HG03135 (cell line): ENCODE measurements around the gene BTN2A1.
"Not testable (repeated sequence)": the region's sequence is repeated elsewhere in the genome, so short reads cannot be mapped to it uniquely, and the experiment has no call there.

Source experiments
- ATAC-seq: cut with Tn5 transposase; IDR thresholded peaks from one replicate; pipeline ENCODE4 v1.9.1; 2021; ENCODE audit warnings: mild to moderate bottlenecking, moderate library complexity; ENCODE audit not compliant: unreplicated experiment

Gene BTN2A1

DNA sequence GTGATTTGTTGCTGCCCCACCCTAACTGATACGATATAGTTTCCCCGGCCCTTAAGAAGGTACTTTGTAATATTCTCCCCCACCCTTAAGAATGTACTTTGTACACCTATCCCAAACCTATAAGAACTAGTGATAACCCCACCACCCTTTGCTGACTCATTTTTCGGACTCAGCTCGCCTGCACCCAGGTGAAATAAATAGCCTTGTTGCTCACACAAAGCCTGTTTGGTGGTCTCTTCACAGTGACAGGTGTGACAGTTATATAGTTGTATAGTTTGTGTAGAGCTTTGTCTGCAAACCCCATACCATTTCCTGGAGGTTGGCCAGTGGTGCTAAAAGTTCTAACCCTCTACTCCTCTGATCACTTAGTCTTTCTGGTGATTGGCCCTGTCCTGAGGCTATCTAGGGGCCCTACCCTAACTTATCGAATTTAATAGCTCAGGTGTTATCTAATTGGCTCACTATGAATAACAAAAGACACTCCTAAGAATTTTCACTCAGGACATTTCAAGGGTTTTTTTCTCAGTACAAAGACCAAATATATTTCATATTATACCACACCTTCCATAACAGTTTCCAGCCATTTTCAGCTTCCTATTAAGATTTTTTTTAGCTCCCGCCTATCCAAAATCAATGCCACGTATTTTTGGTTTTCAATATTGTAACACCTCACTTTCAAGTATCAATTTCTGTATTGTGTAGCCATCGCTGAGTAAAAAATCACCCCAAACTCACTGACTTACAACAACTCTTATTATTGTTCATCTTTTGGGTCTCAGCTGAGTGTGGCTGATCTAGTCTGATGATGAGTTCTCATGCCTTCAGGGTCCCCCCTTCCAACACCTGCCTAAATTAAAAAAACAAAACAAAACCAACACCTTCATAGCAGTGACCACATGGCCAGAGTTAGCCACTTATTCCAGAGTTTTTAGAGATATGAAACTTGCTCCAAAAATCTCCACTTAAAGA is 32.5 kb downstream of the BTN2A1 start:
- no peak for ATAC-seq

DNA sequence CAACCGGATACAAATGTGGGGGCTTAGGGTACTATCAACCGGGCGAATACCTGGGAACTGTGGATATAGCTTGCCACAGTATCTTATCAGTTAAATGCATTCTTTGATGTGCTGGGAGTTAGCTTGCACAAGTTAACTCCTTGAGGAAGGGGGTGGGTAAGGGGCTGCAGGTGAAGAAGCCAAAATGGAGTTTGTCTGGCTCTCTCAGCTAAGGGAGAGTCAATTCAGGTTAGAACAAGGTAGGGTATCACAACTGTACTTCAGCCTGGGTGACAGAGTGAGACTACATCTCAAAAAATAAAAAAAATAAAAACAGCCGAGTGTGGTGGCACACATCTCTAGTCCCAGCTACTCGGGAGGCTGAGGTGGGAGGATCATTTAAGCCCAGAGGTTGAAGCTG is 33.8 kb downstream of the BTN2A1 start:
- no peak for ATAC-seq

DNA sequence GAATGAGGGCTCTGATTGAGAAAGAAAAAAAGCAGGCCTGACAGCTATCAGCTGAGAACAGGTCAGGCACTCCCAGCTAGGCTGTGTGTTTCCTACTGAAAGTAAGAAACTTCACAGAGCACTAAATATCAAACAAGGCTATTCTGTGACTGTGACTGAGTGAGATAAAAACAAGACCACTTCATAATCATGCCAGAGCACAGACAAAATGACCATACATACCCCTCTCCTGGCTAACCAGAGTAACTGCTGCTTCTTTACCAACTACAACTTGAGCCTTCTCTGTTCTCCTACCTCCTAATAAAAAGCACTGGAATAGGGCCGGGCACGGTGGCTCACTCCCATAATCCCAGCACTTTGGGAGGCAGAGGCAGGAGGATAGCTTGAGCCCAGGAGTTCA is 35.5 kb downstream of the BTN2A1 start:
- ATAC-seq: no peak

DNA sequence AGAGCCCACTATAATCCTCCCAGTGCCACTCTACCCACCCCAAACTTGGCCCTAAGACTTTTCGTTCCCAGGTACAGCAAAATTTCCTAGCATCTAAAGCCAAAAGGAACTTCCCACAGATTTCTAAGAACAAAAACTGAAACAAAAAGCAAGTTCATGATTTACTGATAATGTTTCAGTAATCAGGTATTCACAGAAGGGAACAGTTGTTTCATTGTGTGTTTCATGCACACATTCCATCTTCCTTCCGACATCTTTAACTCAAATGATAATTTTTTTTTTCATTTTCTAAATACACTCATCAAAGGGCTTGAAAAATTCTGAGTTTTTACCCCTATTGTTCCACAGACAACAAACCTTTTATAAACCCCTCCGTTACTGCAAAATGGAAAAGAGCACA is 36.4 kb downstream of the BTN2A1 start:
- ATAC-seq: no peak

DNA sequence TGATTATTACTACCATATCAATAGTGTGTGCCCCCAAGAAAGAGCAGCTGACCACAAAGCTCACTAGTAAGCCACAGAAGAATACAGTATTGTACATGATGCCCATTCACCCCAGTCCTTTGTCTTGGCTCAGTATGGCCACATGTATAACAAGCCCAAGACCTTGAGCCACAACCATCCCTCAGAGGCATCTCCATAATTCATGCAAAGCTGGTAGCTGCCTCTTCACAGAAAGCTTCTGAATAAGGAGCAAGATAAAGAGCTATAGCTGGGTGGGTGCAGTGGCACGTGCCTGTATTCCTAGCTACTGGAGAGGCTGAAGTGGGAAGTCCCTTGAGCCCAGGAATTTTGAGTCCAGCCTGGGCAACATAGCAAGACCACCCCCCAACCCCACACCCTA is 37.5 kb downstream of the BTN2A1 start:
- no peak for ATAC-seq

DNA sequence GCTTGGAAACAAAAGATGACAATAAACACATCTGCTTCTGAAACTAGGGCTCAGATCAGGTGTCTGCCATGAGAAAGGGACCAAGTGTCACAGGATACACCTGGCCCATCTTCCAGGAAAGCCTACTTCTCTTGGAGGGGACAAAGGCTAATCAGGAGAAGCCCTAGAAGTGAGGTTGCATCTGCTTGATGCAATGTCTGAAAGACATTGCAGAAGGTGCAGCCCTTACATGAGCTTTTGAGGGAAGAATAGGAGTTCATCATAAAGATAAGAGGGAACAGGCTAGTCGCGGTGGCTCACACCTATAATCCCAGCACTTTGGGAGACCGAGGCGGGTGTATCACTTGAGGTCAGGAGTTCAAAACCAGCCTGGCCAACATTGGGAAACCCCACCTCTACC is 39.9 kb downstream of the BTN2A1 start:
- ATAC-seq: no peak

DNA sequence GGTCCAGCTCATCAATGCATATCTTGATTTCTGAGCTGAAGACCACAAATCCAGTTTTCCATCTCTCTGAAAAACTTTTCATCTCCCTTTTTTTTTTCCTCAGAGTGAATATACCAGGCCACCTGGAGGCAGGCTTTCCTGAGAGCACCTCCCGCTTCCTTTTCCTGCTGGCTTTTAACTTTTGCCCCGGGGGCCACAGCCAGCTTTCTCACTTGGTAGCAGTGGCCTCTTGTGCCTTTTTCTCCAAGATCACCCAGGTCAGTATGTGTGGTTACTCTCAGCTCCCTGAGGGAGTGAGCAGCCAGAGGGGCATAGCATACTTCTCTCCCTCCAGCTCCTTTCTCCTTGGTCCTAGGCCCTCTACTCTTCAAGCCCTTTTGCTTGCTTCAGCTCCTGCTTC is 42.3 kb downstream of the BTN2A1 start, which contains the start of gene BTN1A1:
BTN1A1 (plus strand) TSS at position 202 of the 400 bp plus-strand sequence. CDS start 984 bp downstream, outside the sequence.
- ATAC-seq: no peak

DNA sequence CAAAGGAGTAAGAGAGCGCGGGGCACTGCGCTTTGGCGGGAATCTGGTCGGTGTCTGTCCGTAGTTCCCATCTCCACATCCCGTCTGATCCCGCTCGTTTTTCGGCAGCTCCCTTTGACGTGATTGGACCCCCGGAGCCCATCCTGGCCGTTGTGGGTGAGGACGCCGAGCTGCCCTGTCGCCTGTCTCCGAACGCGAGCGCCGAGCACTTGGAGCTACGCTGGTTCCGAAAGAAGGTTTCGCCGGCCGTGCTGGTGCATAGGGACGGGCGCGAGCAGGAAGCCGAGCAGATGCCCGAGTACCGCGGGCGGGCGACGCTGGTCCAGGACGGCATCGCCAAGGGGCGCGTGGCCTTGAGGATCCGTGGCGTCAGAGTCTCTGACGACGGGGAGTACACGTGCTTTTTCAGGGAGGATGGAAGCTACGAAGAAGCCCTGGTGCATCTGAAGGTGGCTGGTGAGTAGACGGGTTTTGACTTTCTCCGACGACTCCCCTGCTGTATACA is 43.8 kb downstream of the BTN2A1 start:
- no peak for ATAC-seq

DNA sequence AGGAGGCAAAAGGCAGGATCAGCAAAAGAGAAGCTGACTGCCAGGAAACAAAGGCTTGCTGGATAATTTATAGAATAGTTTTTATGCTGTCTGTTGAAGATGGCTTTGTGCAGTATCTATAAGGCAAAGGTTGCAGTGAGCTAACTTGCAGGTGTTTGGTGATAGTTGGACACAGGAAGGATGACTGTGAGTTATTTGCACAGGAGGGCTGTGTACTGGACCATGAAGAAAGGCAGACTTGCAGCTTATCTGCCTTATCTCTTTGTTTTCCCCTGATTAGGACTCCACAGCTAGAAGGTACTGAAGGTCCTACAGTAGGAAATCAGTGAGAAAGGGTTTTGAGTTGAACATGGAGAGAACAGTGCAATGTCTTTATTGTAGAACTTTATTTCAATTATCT is 44.4 kb downstream of the BTN2A1 start:
- no peak for ATAC-seq

DNA sequence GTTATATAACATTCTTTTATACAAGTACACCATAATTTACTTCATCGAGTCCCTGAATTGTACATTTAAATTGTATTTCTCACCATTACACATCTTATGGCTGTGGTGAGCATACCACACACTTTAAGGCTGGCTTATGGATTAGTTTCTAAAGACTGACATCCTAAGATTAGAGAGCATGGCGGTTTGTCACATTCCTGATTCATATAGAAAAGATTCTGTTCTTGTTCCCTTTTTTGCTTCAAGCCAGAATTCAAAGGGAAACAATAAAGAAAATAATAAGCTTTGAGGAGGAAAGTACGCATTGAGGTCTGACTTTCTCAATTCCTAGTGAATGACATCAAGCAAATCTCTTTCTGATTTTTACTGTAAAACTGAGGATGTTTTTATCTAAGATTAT is 44.9 kb downstream of the BTN2A1 start:
- no peak for ATAC-seq

DNA sequence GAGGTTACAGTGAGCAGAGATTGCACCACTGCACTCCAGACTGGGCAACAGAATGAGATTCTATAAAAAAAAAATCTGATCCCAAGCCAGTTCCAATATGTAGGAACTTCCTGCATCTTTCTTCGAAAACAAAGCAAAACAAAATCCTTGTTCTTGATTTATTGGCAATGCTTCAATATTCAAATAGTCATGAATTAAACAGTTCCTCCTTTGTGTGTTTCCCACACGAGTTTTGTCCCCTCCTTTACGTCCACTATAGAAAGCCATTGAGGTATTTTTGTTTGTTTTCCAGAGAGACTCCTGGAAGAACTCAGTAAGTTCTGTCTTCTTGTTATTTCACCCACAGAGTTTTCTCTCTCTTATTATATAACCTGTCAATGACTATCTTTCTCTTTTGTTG is 49.9 kb downstream of the BTN2A1 start:
- no peak for ATAC-seq

DNA sequence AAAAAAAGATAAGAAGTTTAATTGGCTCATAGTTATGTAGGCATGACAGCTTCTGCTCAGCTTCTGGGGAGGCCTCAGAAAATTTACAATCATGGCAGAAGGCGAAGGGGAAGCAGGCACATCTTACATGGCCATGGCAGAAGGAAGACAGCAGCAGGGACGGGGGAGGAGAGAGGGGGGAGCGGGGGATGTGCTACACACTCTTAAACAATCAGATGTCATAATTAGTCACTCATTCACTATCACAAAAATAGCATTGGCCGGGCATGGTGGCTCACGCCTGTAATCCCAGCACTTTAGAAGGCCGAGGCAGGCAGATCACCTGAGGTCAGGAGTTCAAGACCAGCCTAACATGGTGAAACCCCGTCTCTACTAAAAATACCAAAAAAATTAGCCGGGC is 53.3 kb downstream of the BTN2A1 start:
- not testable (repeated sequence) for ATAC-seq

DNA sequence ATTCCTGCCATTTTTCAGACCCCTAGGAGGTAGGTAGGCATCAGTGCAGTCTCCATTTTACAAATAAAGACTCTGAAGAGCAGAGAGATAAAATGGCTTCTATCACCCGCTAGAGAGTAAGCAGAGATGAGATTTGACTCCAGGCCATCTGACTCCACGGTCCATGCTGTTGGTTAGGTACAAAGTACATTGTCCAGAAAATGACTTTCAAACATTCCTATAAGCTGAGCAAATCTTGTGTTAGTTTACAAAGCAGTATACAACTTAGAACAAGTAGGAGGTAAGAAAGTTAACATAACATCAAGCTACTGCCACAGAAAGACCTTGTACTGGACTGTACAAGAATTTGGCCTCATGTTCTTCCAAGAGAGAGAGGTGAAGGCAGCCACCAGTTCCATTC is 57.2 kb downstream of the BTN2A1 start:
- no peak for ATAC-seq

DNA sequence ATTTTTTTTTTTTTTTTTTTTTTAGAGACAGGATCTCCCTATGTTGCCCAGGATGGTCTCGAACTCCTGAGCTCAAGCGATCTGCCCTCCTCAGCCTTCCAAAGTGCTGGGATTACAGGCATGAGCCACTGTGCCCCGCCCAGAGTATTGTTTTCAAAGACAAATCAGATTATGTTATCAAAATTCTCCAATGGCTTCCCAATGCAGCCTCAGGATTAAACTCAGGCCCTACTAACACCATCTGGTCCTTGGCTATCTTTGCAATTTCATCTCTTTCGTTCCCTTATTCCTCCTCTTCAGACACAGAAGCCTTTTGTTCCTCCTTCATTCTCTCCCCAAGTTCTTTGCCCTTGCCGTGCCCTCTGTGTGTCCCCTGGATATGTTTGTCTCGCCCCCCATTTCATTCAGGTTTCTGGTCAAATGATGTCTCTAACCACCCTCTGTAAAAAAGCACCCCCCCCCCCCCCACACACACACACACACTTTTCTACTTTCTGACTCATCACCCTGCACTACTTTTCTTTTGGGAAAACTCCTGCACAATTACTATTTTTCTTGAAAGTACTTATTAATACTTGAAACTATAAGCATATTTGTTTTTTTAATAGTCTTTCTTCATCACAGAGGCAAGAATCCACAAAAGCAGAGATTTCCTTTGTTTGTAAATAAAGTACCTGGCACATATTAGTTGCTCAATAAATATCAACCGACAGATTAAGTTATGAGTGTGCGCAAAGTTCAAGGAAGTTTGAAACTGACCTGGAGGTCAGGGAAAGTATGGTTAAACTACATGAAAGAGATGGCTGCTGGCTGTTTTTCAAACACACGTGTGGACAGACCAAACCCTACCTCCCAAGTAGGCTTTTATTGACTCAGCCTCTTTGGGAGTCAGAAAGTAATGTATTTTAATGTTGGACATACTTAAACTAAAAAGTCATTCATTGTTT is 59.0 kb downstream of the BTN2A1 start:
- no peak for ATAC-seq
